Stimulated activated CD8-positive, alpha-beta memory T cell treated with anti-CD3 and anti-CD28 coated beads, Interleukin-15, amount 100 ng/mL, for 24 hours (primary cell): Measurements from ENCODE around the gene SRRM3.
"Not testable (repeated sequence)": the region's sequence is repeated elsewhere in the genome, so short reads cannot be mapped to it uniquely, and the experiment has no call there.

Experiments used
- DNase-seq: peaks from one replicate; pipeline ENCODE4 v3.0.0-alpha.2; 2020; ENCODE audit warnings: low read depth

Gene SRRM3

GRCh38 chr7:76315364-76315763 lies 113.7 kb downstream of the SRRM3 start:
- DNase-seq, result no peak

- DNase-seq, result no peak
These were observed 115.5 kb downstream of the SRRM3 start for GRCh38 chr7:76316984-76317781.

- DNase-seq, result peak; percentile 87
These were observed 116.2 kb downstream of the SRRM3 start for GRCh38 chr7:76317782-76318487.

- DNase-seq, result no peak
These were observed 117.0 kb downstream of the SRRM3 start for GRCh38 chr7:76318488-76319353.

- DNase-seq, result no peak
These were observed 123.4 kb downstream of the SRRM3 start for GRCh38 chr7:76325092-76325491.

- no peak for DNase-seq
These were observed 124.1 kb downstream of the SRRM3 start for GRCh38 chr7:76325811-76326210.

GRCh38 chr7:76326646-76327233 lies 125.0 kb downstream of the SRRM3 start:
- no peak for DNase-seq

- DNase-seq, result no peak
These were observed 125.9 kb downstream of the SRRM3 start for GRCh38 chr7:76327610-76328009.

GRCh38 chr7:76328389-76328788 lies 126.7 kb downstream of the SRRM3 start:
- no peak for DNase-seq

- DNase-seq, result no peak
These were observed 127.8 kb downstream of the SRRM3 start for GRCh38 chr7:76329479-76329878.

- no peak for DNase-seq
These were observed 128.6 kb downstream of the SRRM3 start for GRCh38 chr7:76330261-76330660.

GRCh38 chr7:76330673-76331072 lies 129.0 kb downstream of the SRRM3 start:
- no peak for DNase-seq

- DNase-seq, result no peak
These were observed 130.4 kb downstream of the SRRM3 start for GRCh38 chr7:76332078-76332477.

- no peak for DNase-seq
These were observed 131.9 kb downstream of the SRRM3 start for GRCh38 chr7:76333511-76334101.

GRCh38 chr7:76334320-76334967 lies 132.7 kb downstream of the SRRM3 start:
- DNase-seq, result no peak

- not testable (repeated sequence) for DNase-seq
These were observed 133.7 kb downstream of the SRRM3 start for GRCh38 chr7:76335417-76335816.

- no peak for DNase-seq
These were observed 134.4 kb downstream of the SRRM3 start for GRCh38 chr7:76336094-76336493.
